Neural progenitor cell (in vitro differentiated cells): ENCODE data around the gene AXL. TPM values are rescaled to one million over a fixed set of nuclear protein-coding genes. Genes with fewer than 3 reads are reported as not detected.
"Not testable (repeated sequence)": the region's sequence is repeated elsewhere in the genome, so short reads cannot be mapped to it uniquely, and the experiment has no call there.

Experiments used
- DNase-seq: peaks from one replicate; pipeline ENCODE4 v3.0.0-alpha.2; 2016; ENCODE audit warnings: low spot score
- H2AFZ ChIP-seq: fragments of 200-600 bp; sonication (generic); replicated peaks from 2 replicates; pipeline ENCODE4 v1.6.1; 2016; ENCODE audit warnings: antibody characterized with exemption
- H3F3A ChIP-seq: fragments of 200-600 bp; sonication (generic); 2 replicates; pipeline ENCODE4 v1.6.1; 2016; ENCODE audit warnings: antibody characterized with exemption, low read depth
- H3K27ac ChIP-seq: fragments of 200-600 bp; sonication (generic); 2 replicates; pipeline ENCODE4 v1.5.1; 2016; ENCODE audit warnings: mild to moderate bottlenecking
- H3K27me3 ChIP-seq: fragments of 200-600 bp; sonication (generic); 2 replicates; pipeline ENCODE4 v1.6.1; 2016; ENCODE audit warnings: mild to moderate bottlenecking, moderate library complexity
- H3K36me3 ChIP-seq: fragments of 200-600 bp; sonication (generic); 2 replicates; pipeline ENCODE4 v1.5.1; 2016
- H3K4me1 ChIP-seq: fragments of 200-600 bp; sonication (generic); 2 replicates; pipeline ENCODE4 v1.6.1; 2016; ENCODE audit warnings: mixed run types
- H3K4me2 ChIP-seq: fragments of 200-600 bp; sonication (generic); 2 replicates; pipeline ENCODE4 v1.6.1; 2016
- H3K4me3 ChIP-seq: fragments of 200-600 bp; sonication (generic); 2 replicates; pipeline ENCODE4 v1.5.1; 2016
- H3K79me2 ChIP-seq: fragments of 200-600 bp; sonication (generic); 2 replicates; pipeline ENCODE4 v1.6.1; 2016; ENCODE audit warnings: low read depth
- H3K9ac ChIP-seq: fragments of 200-600 bp; sonication (generic); 2 replicates; pipeline ENCODE4 v1.6.1; 2016
- H3K9me3 ChIP-seq: fragments of 200-600 bp; sonication (generic); 2 replicates; pipeline ENCODE4 v1.5.1; 2016; ENCODE audit warnings: low read depth
- H4K20me1 ChIP-seq: fragments of 200-600 bp; sonication (generic); 2 replicates; pipeline ENCODE4 v1.6.1; 2016; ENCODE audit warnings: low read depth
- H3K27ac Mint-ChIP-seq: 3 replicates; pipeline ENCODE4 v1.8.0; 2021; ENCODE audit warnings: mixed read lengths
- H3K27me3 Mint-ChIP-seq: 2 replicates; pipeline ENCODE4 v1.8.0; 2022; ENCODE audit warnings: low read depth, mild to moderate bottlenecking, inconsistent platforms, moderate library complexity, mixed read lengths; ENCODE audit not compliant: insufficient read depth
- H3K36me3 Mint-ChIP-seq: 3 replicates; pipeline ENCODE4 v1.8.0; 2021; ENCODE audit warnings: mixed read lengths
- H3K4me1 Mint-ChIP-seq: 3 replicates; pipeline ENCODE4 v1.8.0; 2021; ENCODE audit warnings: mixed read lengths
- H3K4me3 Mint-ChIP-seq: 3 replicates; pipeline ENCODE4 v1.8.0; 2021; ENCODE audit warnings: mild to moderate bottlenecking, moderate library complexity, mixed read lengths
- H3K9me3 Mint-ChIP-seq: 3 replicates; pipeline ENCODE4 v1.8.0; 2020; ENCODE audit warnings: mixed read lengths
- CTCF ChIP-seq: fragments of 200-600 bp; sonication (generic); IDR thresholded peaks from 2 replicates; pipeline ENCODE4 v1.5.1; 2017; ENCODE audit warnings: antibody characterized with exemption, mild to moderate bottlenecking
- EZH2 ChIP-seq: fragments of 200-600 bp; sonication (generic); IDR thresholded peaks from 2 replicates; pipeline ENCODE4 v1.6.1; 2017; ENCODE audit warnings: antibody characterized with exemption, mild to moderate bottlenecking, moderate library complexity
- EZH2phosphoT487 ChIP-seq: fragments of 200-600 bp; sonication (generic); IDR thresholded peaks from 2 replicates; pipeline ENCODE4 v1.6.1; 2017; ENCODE audit warnings: antibody characterized with exemption
- total RNA-seq: library from RNA; depleted of rRNA; stranded (reverse); fragments of >200 nt; gene quantifications from 2 replicates; pipeline ENCODE4 v1.2.3, GENCODE V29; 2015; ENCODE audit warnings: low replicate concordance

The AXL gene
- total RNA-seq, 1 donor from 2014 or later, result 24.7 TPM

GRCh38 chr19:41276231-41276630 is 57.2 kb downstream of the AXL start:
- H3K79me2 ChIP-seq, result peaks cover 6% of the 10 kb centered on the region
- no peaks in the 10 kb centered on the region for H3K9me3 Mint-ChIP-seq
- no peaks in the 10 kb centered on the region for H3K27me3 ChIP-seq

GRCh38 chr19:41278478-41278877 is 59.5 kb downstream of the AXL start:
- Mint-ChIP-seq H3K9me3 (no peaks in the 10 kb centered on the region), H3K36me3 (peaks cover 50% of the 10 kb centered on the region), H3K27ac (no peak overlapping the region), H3K27me3 (no peaks in the 10 kb centered on the region), H3K4me3 (no peak overlapping the region), H3K4me1 (no peaks in the 10 kb centered on the region)
- no peak overlapping the region for H3K9ac ChIP-seq
- DNase-seq, result no peak
- H3K27ac ChIP-seq, result no peak overlapping the region
- no peak overlapping the region for H3K4me2 ChIP-seq
- no peak overlapping the region for H3K4me3 ChIP-seq
- H3K36me3 ChIP-seq, result peaks cover 43% of the 10 kb centered on the region
- no peak for TF ChIP-seq EZH2phosphoT487
- no peak for TF ChIP-seq EZH2
- TF ChIP-seq CTCF, result no peak
- H3K9me3 ChIP-seq, result no peaks in the 10 kb centered on the region
- H3K27me3 ChIP-seq, result no peaks in the 10 kb centered on the region
- peaks cover 6% of the 10 kb centered on the region for H3K79me2 ChIP-seq
- no peaks in the 10 kb centered on the region for H3K4me1 ChIP-seq
- no peak overlapping the region for H2AFZ ChIP-seq
- peaks cover 14% of the 10 kb centered on the region for H3F3A ChIP-seq
- peaks cover 30% of the 10 kb centered on the region for H4K20me1 ChIP-seq

More at GRCh38 chr19:41276231-41276630, 57.2 kb downstream of the AXL start:
- Histone ChIP-seq H4K20me1 (peaks cover 41% of the 10 kb centered on the region), H3K9me3 (no peaks in the 10 kb centered on the region), H3K4me1 (no peaks in the 10 kb centered on the region), H3K36me3 (peaks cover 44% of the 10 kb centered on the region), H3K4me3 (no peak overlapping the region), H2AFZ (no peak overlapping the region), H3F3A (peaks cover 14% of the 10 kb centered on the region), H3K9ac (no peak overlapping the region), H3K27ac (no peak overlapping the region), H3K4me2 (no peak overlapping the region)
- Mint-ChIP-seq H3K27ac (no peak overlapping the region), H3K4me3 (no peak overlapping the region), H3K4me1 (no peaks in the 10 kb centered on the region), H3K27me3 (no peaks in the 10 kb centered on the region), H3K36me3 (peaks cover 53% of the 10 kb centered on the region)
- TF ChIP-seq EZH2phosphoT487 (no peak), CTCF (no peak), EZH2 (no peak)
- no peak for DNase-seq

- Mint-ChIP-seq H3K4me3 (no peak overlapping the region), H3K27ac (no peak overlapping the region), H3K9me3 (no peaks in the 10 kb centered on the region), H3K36me3 (peaks cover 41% of the 10 kb centered on the region), H3K4me1 (peaks cover 3% of the 10 kb centered on the region), H3K27me3 (peaks cover 3% of the 10 kb centered on the region)
- peaks cover 9% of the 10 kb centered on the region for H3F3A ChIP-seq
- no peak overlapping the region for H3K4me3 ChIP-seq
- peaks cover 48% of the 10 kb centered on the region for H4K20me1 ChIP-seq
- no peak for TF ChIP-seq EZH2phosphoT487
- TF ChIP-seq CTCF, result no peak
- TF ChIP-seq EZH2, result no peak
- H3K9me3 ChIP-seq, result no peaks in the 10 kb centered on the region
- H3K9ac ChIP-seq, result no peak overlapping the region
- DNase-seq, result no peak
- H3K27ac ChIP-seq, result no peak overlapping the region
- H3K4me1 ChIP-seq, result no peaks in the 10 kb centered on the region
- H3K27me3 ChIP-seq, result no peaks in the 10 kb centered on the region
- peaks cover 63% of the 10 kb centered on the region for H3K79me2 ChIP-seq
- H3K36me3 ChIP-seq, result peaks cover 26% of the 10 kb centered on the region
- no peak overlapping the region for H2AFZ ChIP-seq
- H3K4me2 ChIP-seq, result no peak overlapping the region
Observed at GRCh38 chr19:41288673-41289530, 69.9 kb downstream of the AXL start.

- H3K9ac ChIP-seq, H3K9me3 Mint-ChIP-seq, H3K9me3 ChIP-seq, H3K27ac Mint-ChIP-seq, H3K27me3 ChIP-seq, H3F3A ChIP-seq, H3K4me3 ChIP-seq, H3K27ac ChIP-seq, H3K4me2 ChIP-seq, H2AFZ ChIP-seq, H3K4me1 ChIP-seq, DNase-seq, H3K4me1 Mint-ChIP-seq, H3K27me3 Mint-ChIP-seq, H3K4me3 Mint-ChIP-seq: not testable (repeated sequence)
- peaks cover 26% of the 10 kb centered on the region for H3K36me3 ChIP-seq
- peaks cover 51% of the 10 kb centered on the region for H4K20me1 ChIP-seq
- H3K36me3 Mint-ChIP-seq, result peaks cover 46% of the 10 kb centered on the region
- H3K79me2 ChIP-seq, result peaks cover 63% of the 10 kb centered on the region
Observed at GRCh38 chr19:41289814-41290213, 70.8 kb downstream of the AXL start.
